A549 treated with GW870086 at 1 μM for 4 hours (cell line): ENCODE results near the gene ZNF92. TPM values are rescaled to one million over a fixed set of nuclear protein-coding genes. Genes with fewer than 3 reads are reported as not detected.

Experiments used
- total RNA-seq: library from RNA; stranded (reverse); fragments of 200-300 nt; extraction: Qiagen RNA extraction; gene quantifications from 5 replicates; pipeline ENCODE4 v1.2.3, GENCODE V29; 2022; ENCODE audit warnings: low read depth

Gene ZNF92
- total RNA-seq: 3.8 to 5.4 TPM (median 4.7 TPM) in 5 replicates

GRCh38 chr7:65373608-65374351 lies at the start of gene ZNF92:
ZNF92 (plus strand) TSS chr7:65373855; CDS start chr7:65373998, 143 bp downstream.

